ENCODE results near the gene MS4A6A. TPM values are rescaled to one million over a fixed set of nuclear protein-coding genes. Genes with fewer than 3 reads are reported as not detected.

Gene MS4A6A
- total and polyA plus RNA-seq, 4 donors: 22.5 to 214 (median 103) TPM

Small RNA genes lying within 50 kb of the gene (microRNA-seq; reads per million reads assigned to microRNA genes)
- gene MIR6503: 0 to 3.0 reads per million in 2 donors

Other genes starting within 250 kb of the MS4A6A start
- not detected for gene OOSP1, start 244.7 kb downstream of the MS4A6A start, total RNA-seq
- not detected for gene OOSP1, start 244.7 kb downstream of the MS4A6A start, polyA plus RNA-seq
- gene OOSP4A, start 219.1 kb downstream of the MS4A6A start, total RNA-seq: not detected
- not detected for gene OOSP4A, start 219.1 kb downstream of the MS4A6A start, polyA plus RNA-seq
- not detected for gene OOSP4B, start 165.9 kb downstream of the MS4A6A start, total RNA-seq
- gene OOSP4B, start 165.9 kb downstream of the MS4A6A start, polyA plus RNA-seq: not detected
- not detected for gene OOSP2, start 142.7 kb downstream of the MS4A6A start, total RNA-seq
- gene OOSP2, start 142.7 kb downstream of the MS4A6A start, polyA plus RNA-seq: not detected
- not detected for gene MS4A3, start 126.4 kb downstream of the MS4A6A start, total RNA-seq
- not detected for gene MS4A3, start 126.4 kb downstream of the MS4A6A start, polyA plus RNA-seq
- gene MS4A2, start 94.4 kb downstream of the MS4A6A start, total RNA-seq: 1 to 10 TPM in 1 of 2 donors, under 1 TPM in 1; 0.55 to 8.2 TPM
- 1 to 10 TPM in 1 of 2 donors, under 1 TPM in 1; 0.51 to 2.5 TPM for gene MS4A2, start 94.4 kb downstream of the MS4A6A start, polyA plus RNA-seq
- gene MS4A4E, start 60.1 kb upstream of the MS4A6A start, total RNA-seq: 10 to 100 TPM in 1 of 2 donors, 1 to 10 TPM in 1; 1.0 to 15.5 TPM
- gene MS4A4E, start 60.1 kb upstream of the MS4A6A start, polyA plus RNA-seq: 1 to 10 TPM in 1 of 2 donors, not detected in 1; 1.0 TPM
- 10 to 100 TPM; 32.0 to 67.0 TPM for gene MS4A4A, start 97.6 kb upstream of the MS4A6A start, total RNA-seq
- gene MS4A4A, start 97.6 kb upstream of the MS4A6A start, polyA plus RNA-seq: 10 to 100 TPM in 1 of 2 donors, 1 to 10 TPM in 1; 3.9 to 42.8 TPM
- 1 to 10 TPM in 1 of 2 donors, not detected in 1; 1.3 TPM for gene MS4A6E, start 144.2 kb upstream of the MS4A6A start, total RNA-seq
- not detected for gene MS4A6E, start 144.2 kb upstream of the MS4A6A start, polyA plus RNA-seq
- 100 to 1,000 TPM in 1 of 2 donors, 10 to 100 TPM in 1; 78.1 to 121 TPM for gene MS4A7, start 195.4 kb upstream of the MS4A6A start, total RNA-seq
- 10 to 100 TPM in 1 of 2 donors, 1 to 10 TPM in 1; 7.9 to 33.6 TPM for gene MS4A7, start 195.4 kb upstream of the MS4A6A start, polyA plus RNA-seq
- gene MS4A14, start 213.4 kb upstream of the MS4A6A start, total RNA-seq: 10 to 100 TPM in 1 of 2 donors, 1 to 10 TPM in 1; 4.1 to 13.7 TPM
- gene MS4A14, start 213.4 kb upstream of the MS4A6A start, polyA plus RNA-seq: under 1 TPM in 1 of 2 donors, not detected in 1; 0.63 TPM
- not detected for gene MS4A5, start 246.5 kb upstream of the MS4A6A start, total RNA-seq
- gene MS4A5, start 246.5 kb upstream of the MS4A6A start, polyA plus RNA-seq: not detected

All from aorta (tissue), 4 donors.